GM21390 (cell line): ENCODE measurements around the gene ATP6V1C2.

ENCODE experiments used
- ATAC-seq: cut with Tn5 transposase; IDR thresholded peaks from one replicate; pipeline ENCODE4 v1.9.1; 2021; ENCODE audit not compliant: unreplicated experiment

Gene ATP6V1C2, protein sequence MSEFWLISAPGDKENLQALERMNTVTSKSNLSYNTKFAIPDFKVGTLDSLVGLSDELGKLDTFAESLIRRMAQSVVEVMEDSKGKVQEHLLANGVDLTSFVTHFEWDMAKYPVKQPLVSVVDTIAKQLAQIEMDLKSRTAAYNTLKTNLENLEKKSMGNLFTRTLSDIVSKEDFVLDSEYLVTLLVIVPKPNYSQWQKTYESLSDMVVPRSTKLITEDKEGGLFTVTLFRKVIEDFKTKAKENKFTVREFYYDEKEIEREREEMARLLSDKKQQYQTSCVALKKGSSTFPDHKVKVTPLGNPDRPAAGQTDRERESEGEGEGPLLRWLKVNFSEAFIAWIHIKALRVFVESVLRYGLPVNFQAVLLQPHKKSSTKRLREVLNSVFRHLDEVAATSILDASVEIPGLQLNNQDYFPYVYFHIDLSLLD

DNA sequence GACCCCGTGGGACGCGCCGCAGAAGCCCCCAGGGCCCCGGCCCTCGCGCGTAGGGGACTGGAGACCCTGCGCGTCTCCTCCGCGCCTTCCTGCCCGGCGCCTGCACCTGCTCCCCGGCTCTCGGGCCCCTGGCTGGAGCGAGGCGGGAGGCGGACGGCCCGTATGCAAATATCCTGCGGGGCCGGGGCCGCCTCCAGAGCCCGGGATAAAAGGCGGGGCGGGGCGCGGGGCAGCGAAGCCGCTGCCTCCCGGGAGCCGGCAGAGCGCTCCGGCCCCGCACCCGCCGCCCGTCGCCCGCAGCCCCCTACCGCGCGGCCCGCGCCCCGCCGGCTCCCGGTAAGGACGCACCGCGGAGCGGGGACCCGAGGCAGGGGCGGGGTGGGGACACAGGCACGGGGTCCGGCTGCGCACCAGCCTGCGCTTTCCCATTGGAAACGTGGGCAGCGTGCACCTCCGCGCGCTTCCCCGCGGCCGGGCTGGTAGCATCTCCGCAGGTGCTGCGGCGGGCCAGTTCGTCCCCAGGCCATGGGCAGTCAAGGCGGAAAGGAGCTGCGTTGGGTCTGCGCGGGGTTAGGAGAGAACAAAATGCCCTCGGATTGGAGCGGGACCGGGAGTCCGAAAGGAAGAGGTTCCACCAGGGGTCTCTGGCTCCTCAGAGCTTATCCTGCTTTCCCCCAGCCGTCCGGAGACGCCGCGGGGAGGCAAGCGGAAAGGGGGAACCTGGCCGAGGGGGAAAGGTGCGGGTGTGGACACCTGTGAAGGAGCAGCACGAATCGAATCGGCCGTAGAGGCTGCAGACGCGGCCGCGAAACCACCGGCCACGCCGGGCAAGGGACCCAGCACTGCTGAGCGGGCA lies at the start of gene ATP6V1C2:
Gene ATP6V1C2, plus strand, starts transcription at position 235 of the 856 bp plus-strand sequence. CDS start 1,220 bp downstream, outside the sequence.
- ATAC-seq = peak; percentile 75

DNA sequence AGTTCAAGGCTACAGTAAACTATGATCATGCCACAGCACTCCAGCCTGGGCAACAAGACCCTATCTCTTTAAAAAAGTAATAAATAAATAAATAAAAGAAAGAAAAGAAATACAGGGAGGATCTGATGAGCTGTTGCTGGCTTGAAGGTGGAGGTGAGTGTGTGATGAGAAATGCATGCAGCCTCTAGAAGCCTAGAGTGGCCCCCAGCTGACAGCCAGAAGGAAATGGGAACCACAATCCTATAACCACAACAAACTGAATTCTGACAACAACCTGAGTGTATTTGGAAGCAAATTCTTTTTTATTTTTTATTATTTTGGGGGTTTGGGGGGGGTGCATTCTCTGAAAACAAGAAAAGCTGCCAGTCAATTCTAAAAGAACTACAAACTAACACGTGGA lies 46.3 kb upstream of the ATP6V1C2 start:
- ATAC-seq = no peak

DNA sequence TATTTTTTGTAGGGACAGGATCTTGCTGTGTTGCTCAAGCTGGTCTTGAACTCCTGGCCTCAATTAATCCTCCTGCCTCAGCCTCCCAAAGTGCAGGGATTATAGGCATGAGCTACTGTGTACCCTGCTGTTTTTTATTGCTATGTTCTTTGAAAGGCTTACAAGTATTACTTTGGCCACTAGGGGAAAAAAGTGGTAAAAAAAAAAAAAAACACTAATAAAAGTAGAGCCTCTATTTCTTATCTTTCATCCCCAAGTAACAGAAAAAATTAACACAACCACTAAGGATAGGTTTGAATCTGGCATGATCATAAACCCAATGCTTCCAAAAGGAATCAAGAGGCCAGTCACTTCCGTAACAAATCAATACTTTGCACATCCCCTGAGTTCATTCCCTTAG lies 43.2 kb upstream of the ATP6V1C2 start:
- no peak for ATAC-seq

DNA sequence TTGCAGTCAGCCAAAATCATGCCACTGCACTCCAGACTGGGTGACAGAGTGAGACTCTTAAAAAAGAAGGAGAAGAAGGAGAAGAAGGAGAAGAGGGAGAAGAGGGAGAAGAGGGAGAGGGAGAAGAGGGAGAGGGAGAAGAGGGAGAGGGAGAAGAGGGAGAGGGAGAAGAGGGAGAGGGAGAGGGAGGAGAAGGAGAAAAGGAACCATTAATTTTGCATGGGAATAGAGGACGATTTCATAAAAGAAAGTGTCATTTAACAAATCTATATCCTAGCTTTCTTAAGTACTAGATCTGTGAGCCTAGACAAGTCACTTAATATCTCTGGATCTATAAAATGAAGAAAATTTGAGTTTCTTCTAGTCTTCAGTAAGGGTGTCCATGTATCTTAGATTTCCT lies 41.2 kb upstream of the ATP6V1C2 start:
- ATAC-seq = no peak

DNA sequence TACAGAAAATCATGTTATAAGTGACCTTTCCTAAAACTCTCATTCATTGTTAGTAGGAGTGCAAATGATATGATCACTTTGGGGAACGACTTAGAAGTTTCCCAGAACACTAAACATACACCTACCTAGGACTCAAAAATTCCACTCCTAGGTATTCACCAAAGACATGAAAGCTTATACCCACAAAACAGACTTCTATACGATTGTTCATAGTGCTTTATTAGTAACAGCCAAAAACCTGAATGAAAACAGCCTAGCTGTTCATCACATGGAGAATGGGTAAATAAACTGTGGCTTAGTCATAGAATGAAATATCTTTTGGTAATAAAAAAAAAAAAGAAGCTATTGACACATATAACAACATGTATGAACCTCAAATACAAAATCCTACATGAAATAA lies 40.5 kb upstream of the ATP6V1C2 start:
- no peak for ATAC-seq

DNA sequence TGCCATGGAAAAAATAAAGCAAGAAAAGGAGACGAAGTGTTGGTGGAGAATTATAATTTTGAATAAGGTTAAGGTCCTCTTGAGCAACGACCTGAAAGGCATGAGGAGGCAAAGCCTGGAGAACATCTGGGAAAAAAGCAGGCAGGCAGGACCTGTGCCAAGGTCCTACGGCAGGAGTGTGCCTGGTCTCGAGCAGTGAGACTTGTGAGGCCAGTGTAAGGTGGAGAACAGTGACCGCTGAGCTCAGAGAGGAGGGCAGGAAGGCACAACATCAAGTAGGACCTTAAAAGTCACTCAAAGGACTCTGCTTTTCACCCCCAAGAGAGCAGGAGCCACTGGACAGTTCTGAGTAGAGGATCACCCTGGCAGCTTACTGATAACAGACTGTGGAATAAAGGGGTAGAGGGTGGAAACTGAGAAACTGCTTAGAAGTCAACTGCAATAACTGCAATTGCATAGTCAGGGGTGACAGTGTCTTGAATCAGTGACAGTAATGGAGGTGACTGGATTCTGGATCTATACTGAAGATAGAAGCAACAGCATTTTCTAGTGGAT lies 35.2 kb upstream of the ATP6V1C2 start:
- ATAC-seq = no peak

DNA sequence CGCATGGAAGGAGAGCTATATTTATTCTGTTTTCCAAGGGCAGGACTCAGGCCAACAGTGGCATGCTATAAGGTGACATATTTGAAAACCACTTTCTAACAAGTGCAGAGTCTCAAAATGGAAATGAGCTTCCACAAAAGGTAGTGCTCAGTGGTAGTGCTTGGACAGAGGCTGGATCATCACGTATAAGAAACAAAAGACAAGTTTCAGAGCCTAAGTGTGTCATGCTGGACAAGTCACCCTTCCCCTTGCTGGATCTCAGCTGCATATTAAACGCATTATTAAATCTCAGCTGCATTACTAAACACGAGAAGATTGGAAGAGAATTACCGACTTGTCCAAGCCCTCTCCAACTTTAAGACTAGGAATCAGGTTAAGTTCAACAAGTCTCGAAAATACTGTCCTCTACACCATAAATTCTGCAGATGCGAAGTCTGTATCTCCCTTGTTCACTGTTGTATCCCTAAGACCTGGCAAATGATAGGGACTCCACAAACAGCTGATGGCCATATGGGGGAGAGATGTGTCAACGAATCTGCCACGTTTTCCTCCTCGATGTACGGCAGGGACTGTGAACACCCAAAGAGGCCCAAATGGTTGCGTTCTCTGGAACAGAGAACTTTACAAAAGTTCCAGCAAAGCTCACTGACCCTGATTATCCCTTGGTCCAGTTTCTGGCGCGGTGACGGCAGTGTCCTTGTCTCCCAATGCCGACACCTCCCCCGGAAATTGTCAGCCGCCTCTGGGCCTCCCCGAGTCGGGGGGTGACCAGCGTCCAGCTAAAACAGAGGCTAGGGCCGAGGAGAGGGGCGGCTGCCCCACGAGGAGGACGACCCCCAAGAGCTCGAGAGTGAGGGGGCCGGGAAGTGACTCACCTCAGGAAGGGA lies 32.3 kb upstream of the ATP6V1C2 start:
- peak; percentile 20 for ATAC-seq

DNA sequence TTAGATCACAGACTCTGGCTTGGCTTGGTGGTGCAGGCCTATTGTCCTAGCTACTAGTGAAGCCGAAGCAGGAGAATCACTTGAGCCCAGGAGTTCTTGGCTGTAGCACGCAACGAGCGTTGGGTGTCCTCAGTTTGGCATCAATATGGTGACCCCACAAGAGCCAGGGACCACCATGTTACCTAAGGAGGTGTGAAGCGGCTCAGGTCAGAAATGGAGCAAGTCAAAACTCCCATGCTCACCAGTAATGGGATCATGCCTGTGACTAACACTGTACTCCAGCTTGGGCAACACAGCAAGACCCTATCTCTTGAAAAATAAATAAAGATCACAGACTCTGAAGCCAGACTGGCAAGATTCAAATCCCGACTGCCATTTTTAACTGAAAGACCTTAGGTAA lies 29.9 kb upstream of the ATP6V1C2 start:
- no peak for ATAC-seq

DNA sequence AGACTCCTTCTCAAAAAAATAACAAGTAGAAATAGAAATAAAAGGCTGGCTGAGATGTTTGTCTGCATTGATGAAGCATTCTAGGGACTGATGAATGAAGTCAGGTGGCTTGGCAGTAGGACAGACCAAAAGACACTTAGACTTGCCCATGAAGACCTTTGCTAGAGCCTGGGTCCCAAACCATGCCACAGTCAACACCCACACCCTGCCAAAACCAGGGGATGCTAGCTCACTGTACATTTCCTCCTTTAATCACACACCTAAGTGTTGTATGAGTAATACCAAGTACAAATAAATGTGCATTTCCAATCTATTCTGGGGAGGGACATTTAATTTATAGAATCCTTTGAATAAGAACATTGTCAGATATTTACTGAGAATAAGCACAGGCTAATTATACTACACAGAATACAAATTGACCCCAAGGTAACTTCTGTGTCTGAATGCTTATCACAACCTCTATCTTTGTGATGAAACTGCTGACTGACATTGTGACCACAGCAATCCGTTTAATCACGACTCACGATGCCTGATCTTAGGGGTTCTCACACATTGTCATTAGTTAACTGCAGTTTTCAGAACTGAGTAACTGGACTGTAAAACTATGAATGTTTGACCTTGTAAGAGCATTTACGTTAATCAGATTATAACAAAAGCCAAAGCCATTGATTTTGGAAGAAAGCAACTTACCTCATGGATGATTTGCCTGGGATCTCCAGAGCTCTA lies 21.2 kb upstream of the ATP6V1C2 start:
- ATAC-seq = no peak

DNA sequence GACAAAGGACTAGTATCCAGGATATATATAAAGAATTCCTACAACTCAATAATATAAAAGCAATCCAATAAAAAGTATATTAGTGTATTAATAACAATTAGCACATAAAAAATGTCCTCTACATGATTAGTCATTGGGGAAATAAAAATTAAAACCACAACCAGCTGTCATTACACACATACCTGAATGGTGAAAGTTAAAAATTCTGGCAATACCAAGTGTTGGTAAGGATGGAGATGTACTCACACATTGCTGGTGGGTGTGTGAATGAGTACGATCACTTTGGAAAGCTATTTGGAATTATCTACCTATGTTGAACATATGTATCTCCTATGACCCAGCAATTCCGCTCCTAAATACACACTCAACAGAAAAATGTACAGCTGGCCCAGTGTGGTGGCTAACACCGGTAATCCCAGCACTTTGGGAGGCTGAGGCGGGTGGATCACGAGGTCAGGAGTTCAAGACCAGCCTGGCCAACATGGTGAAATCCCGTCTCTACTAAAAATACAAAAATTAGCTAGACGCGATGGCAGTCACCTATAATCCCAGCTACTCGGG lies 17.3 kb upstream of the ATP6V1C2 start:
- ATAC-seq = no peak

DNA sequence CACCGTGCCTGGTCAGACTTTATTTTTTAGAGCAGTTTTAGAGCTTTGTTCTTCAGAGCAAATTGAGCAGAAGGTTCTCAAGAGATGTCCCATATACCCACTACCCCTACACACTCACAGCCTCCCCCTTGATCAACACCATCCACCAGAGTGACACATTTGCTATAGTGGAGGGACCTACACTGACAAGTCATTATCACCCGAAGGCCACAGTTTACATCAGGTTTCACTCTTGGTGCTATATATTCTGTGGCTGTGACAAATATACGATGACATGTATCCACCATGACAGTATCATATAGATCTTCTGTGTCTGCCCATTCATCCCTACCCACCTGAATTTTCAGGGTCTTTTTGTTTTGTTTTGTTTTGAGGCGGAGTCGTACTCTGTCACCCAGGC lies 15.4 kb upstream of the ATP6V1C2 start:
- ATAC-seq = no peak

DNA sequence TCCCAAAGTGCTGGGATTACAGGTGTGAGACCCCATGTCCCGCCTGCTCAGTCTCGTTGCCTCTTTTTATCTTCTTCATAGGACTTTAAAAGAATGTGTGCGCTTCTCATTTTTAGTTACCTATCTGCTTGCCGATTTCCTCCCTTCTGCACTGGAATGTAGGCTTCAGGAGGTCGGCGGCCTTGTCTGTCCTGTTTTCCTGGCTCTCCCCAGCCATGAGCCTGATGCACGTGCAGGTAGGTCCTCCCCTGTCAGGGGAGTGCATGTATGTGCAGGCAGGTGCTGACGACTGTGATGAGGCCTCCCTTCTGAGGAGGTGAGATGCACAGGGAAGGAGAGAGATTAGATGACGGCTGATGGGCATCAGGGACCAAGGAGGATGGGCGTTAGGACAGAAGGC lies 13.6 kb upstream of the ATP6V1C2 start:
- no peak for ATAC-seq

DNA sequence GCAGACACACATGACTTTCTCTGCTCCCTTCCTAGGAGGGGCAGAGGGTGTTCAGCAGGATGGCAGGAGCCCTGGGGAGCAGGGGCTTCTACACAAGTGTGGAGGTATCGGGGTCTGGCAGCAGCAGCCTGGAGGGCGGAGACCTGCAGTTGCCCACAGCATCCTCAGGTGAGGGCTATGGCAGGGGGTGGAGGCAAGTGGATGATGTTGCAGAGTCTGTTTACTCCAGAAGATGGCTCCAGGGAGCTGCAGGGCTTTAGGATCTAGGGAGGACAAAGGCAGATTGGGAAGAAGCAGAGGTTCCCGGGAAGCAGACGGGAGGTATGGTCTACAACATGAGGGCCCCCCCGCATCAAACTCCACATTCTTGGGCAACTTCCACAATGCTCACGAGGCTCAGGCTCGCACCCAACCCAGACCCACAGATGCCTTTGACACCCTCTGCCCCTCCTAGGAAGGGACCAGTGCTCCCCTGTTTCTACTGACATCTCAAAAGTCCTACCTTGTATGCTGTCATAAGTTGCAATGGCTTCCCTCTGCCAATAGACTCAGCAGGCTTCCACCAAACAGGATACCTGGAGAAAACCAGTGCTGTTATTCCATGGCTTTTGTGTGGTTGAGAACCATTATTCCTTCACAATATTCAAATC lies 12.0 kb upstream of the ATP6V1C2 start:
- ATAC-seq = no peak

DNA sequence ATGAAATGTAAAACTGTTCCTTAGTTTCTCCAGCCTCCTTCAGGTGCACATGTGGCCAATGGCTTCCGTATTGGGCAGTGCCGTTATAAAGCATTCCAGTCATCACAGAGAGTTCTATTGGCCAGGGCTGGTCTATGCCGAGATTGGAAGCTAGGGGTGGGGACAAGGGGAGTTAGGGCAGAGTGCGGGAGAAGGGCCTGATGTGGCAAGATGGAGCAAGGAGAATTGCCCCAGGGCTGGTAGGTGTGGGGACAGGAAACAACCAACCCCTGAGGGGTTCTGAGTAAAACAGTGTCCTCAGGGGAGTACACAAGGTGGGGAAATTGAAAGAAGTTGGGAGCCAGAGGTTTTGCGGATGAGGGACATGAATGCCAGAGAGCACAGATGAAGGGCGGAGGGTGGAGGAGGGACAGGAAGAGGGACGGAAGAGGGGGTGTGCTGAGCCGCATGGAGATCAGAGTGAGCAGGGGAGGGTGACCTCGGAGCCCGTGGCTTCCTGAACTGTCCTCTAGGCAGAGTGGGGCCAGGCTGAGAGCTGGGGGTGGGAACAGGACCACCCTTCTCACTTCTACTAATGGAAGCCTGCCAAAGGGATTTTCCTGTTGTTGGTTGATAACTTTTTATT lies 9.1 kb upstream of the ATP6V1C2 start:
- no peak for ATAC-seq

DNA sequence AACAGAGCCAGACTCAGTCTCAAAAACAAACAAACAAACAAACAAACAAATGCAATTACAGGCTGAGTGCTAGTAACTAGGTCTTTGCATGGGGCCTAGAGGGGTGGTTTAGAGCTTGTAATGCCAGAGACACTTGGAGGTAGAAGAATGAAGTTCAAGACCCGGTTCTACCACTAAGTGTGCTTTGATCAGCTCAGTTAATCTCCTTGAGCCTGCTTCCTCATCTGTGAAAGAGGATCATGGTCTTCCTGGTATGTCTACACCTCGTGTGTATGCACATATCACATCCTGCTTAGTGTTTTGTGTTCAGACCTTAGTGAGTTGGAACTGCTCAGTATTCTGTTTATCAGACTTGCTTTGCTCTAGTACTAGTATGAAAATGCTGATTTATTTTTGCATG lies 4.8 kb upstream of the ATP6V1C2 start:
- no peak for ATAC-seq

DNA sequence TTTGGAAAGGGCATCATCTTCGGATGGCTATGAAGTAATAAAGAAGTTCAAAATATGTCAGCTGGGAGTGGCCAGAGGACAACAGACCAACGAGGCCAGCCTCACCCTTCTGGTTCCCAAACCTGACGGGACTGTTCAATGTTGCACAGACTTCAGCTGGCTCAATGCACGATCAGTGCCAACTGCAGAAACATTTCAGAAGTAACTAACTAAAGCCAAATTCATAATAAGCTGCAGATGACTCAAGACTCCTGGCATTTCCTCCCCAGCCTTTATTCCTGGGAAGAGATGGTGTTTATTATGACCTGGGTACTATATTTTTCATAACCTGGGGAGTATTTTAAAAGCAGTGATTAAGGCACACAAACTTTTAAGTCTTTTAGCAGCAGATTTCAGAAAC lies 3.8 kb upstream of the ATP6V1C2 start:
- ATAC-seq = no peak

DNA sequence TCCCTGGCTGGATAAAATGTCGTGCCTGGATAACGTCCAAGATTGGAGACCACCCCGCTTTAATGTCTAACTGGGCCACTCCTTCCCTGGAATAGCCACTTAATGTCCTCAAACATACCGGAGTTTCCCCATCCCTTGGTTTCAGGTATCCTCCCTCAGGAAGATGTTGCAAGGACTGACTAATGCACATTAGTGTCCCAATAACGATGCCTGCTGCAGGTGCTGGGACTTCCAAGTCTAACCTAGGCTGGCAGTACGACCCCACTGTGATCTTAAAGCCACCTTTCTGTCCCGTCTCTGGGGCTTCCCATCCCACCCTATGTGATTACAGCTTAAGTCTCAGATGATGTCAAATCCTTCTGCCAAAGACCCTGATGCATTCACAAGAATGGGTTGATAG lies 1.1 kb upstream of the ATP6V1C2 start:
- no peak for ATAC-seq

DNA sequence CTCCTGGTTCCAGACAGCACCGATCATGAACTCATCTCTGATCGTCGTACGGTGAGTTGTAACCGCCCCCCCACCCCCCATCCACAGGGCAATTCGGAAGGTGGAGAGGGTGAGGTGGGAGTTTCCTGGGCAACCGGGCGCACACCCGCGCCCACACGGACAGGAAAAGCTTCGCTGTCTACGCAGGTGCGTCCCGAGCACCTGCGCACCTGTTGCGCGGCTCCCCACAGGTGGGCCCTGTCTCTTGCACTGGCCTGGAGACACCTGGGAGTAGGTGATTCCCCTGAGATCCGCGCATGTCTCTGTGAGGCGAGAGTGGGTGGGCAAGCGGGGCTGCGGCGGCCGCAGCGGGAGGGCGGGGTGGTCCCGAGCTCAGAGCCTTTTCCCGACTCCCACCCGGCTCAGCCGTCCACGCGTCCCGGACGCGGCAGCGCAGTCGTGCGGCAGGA lies 459 bp upstream of the ATP6V1C2 start:
- ATAC-seq = no peak
